K562 (cell line): ENCODE measurements around the gene NRF1. TPM values are rescaled to one million over a fixed set of nuclear protein-coding genes. Genes with fewer than 3 reads are reported as not detected.

Source experiments
- CBFA2T3 ChIP-seq: fragments of 450-650 bp; IDR thresholded peaks from 2 replicates; pipeline ENCODE4 v1.6.1; 2017
- ELF1 ChIP-seq: fragments of 200-800 bp; sonication (Bioruptor generic); IDR thresholded peaks from 2 replicates; pipeline ENCODE4 v1.6.1; 2016; ENCODE audit warnings: missing genetic modification characterization, missing compliant biosample characterization
- MGA ChIP-seq: fragments of 450-650 bp; IDR thresholded peaks from 2 replicates; pipeline ENCODE4 v1.6.1; 2016; ENCODE audit warnings: mild to moderate bottlenecking, moderate library complexity
- MYNN ChIP-seq, 2 experiments: sonication (generic); formaldehyde crosslinking in 1 of 2; IDR thresholded peaks; 2 replicates each; pipeline versions ENCODE4 v1.5.0 to v1.6.1; 2016 to 2020; ENCODE audit warnings: antibody characterized with exemption in 1 of 2, missing genetic modification reagents in 1 of 2
- NCOR1 ChIP-seq: fragments of 450-650 bp; IDR thresholded peaks from 2 replicates; pipeline ENCODE4 v1.6.1; 2016; ENCODE audit warnings: mild to moderate bottlenecking, moderate library complexity
- RCOR1 ChIP-seq, 2 experiments: IDR thresholded peaks; 2 replicates each; pipeline ENCODE4 v1.6.1; 2012; ENCODE audit warnings: low read depth in 2 of 2, low read length in 2 of 2, borderline replicate concordance in 1 of 2, improper control_type of control experiment in 1 of 2
- TAL1 ChIP-seq: fragments of 450-650 bp; IDR thresholded peaks from 2 replicates; pipeline ENCODE4 v1.6.1; 2016; ENCODE audit warnings: mild to moderate bottlenecking
- TCF3 ChIP-seq: sonication (generic); formaldehyde crosslinking; IDR thresholded peaks from 2 replicates; pipeline ENCODE4 v1.4.0; 2020; ENCODE audit warnings: mild to moderate bottlenecking, missing genetic modification reagents
- USF1 ChIP-seq: sonication (generic); formaldehyde crosslinking; IDR thresholded peaks from 2 replicates; pipeline ENCODE4 v1.9.0; 2022; ENCODE audit warnings: mild to moderate bottlenecking, missing genetic modification reagents
- ZBTB11 ChIP-seq, 3 experiments: fragments of 200-800 bp in 1 of 3; fragments of 250-450 bp in 1 of 3; fragments of 450-650 bp in 1 of 3; sonication (Bioruptor Pico) in 1 of 3; sonication (Bioruptor generic) in 1 of 3; formaldehyde crosslinking in 1 of 3; IDR thresholded peaks; 2 replicates each; pipeline versions ENCODE4 v1.6.1 to v1.8.0; 2016 to 2022; ENCODE audit warnings: mild to moderate bottlenecking in 2 of 3, missing genetic modification characterization in 2 of 3, missing compliant biosample characterization in 1 of 3, moderate library complexity in 1 of 3
- ZFP1 ChIP-seq: fragments of 450-650 bp; formaldehyde crosslinking; IDR thresholded peaks from 2 replicates; pipeline ENCODE4 v1.4.0; 2020; ENCODE audit warnings: mild to moderate bottlenecking, mixed read lengths
- ZNF143 ChIP-seq: sonication (generic); formaldehyde crosslinking; IDR thresholded peaks from 2 replicates; pipeline ENCODE4 v1.9.0; 2022; ENCODE audit warnings: mild to moderate bottlenecking, missing genetic modification reagents
- ZNF175 ChIP-seq: fragments of 200-800 bp; sonication (Bioruptor generic); IDR thresholded peaks from 2 replicates; pipeline ENCODE4 v1.6.1; 2016; ENCODE audit warnings: low read depth, mild to moderate bottlenecking, missing genetic modification characterization, missing compliant biosample characterization
- polyA plus RNA-seq, 8 experiments: library from polyadenylated mRNA; depleted of rRNA in 4 of 8; stranded (reverse) in 5 of 8; unstranded in 3 of 8; fragments of >200 nt; fragmentation: Nextera tagmentation in 2 of 8; fragmentation: Illumina TruSeq in 1 of 8; extraction: Ambion mirVana in 2 of 8; extraction: Trizol in 1 of 8; gene quantifications; 2 replicates each; pipeline versions ENCODE4 v1.2.1 to v1.2.3, GENCODE V29; 2011 to 2014; ENCODE audit warnings: inconsistent platforms in 1 of 8, missing spikeins in 1 of 8
- total RNA-seq, 7 experiments: library from RNA; depleted of rRNA in 6 of 7; stranded (reverse); fragments of >200 nt in 6 of 7; fragmentation: Illumina TruSeq in 2 of 7; extraction: Trizol in 2 of 7; gene quantifications; 2 replicates each; pipeline versions ENCODE4 v1.2.1 to v1.2.3, GENCODE V29; 2011 to 2021; ENCODE audit warnings: low replicate concordance in 1 of 7

The NRF1 gene
- total and polyA plus RNA-seq, 9 of the 15 experiments (the other 6 are each of a cell fraction or from before 2014, with no cell fraction given) = 8.6 to 28.8 (median 20.3) TPM

- TF ChIP-seq ZBTB11 (CRISPR knock-in tag; IDR thresholded peaks at IDR 0.05) = peak in 1 of 3 experiments; percentile 51; a peak in 1 of 6 replicates
- peak; percentile 90 for TF ChIP-seq TAL1
- peak in 1 of 2 experiments; percentile 75; a peak in 3 of 4 replicates for TF ChIP-seq RCOR1 (IDR thresholded peaks at IDR 0.05; ENCODE audit: borderline replicate concordance in 1 of 2, low read depth in 2 of 2, low read length in 2 of 2)
- no peak for TF ChIP-seq ZFP1 (CRISPR knock-in tag)
- peak; percentile 96 for TF ChIP-seq TCF3 (CRISPR knock-in tag)
- TF ChIP-seq ZNF175 = no peak
- TF ChIP-seq CBFA2T3 = peak; percentile 96
- TF ChIP-seq ELF1 (tag) = no peak
- TF ChIP-seq USF1 = peak; percentile 42; the same call in 1 of the 2 replicates
- peak; percentile 90 for TF ChIP-seq NCOR1
- no peak for TF ChIP-seq ZNF143 (CRISPR knock-in tag)
- peak; percentile 51; the same call in 1 of the 2 replicates for TF ChIP-seq MYNN (IDR thresholded peaks at IDR 0.05)
- no peak for TF ChIP-seq MYNN (CRISPR knock-in tag; IDR thresholded peaks at IDR 0.05)
- no peak for TF ChIP-seq MGA
Measured at GRCh38 chr7:129750091-129750490, 138.6 kb downstream of the NRF1 start (continued).
